Measurements from ENCODE around the gene FAM110A. TPM values are rescaled to one million over a fixed set of nuclear protein-coding genes. Genes with fewer than 3 reads are reported as not detected.

Gene FAM110A
- total and polyA plus RNA-seq, 9 of the 15 experiments (the other 6 are each of a cell fraction or from before 2014, with no cell fraction given), result 0.73 to 15.5 (median 3.6) TPM

- TF ChIP-seq, protein P1, sequence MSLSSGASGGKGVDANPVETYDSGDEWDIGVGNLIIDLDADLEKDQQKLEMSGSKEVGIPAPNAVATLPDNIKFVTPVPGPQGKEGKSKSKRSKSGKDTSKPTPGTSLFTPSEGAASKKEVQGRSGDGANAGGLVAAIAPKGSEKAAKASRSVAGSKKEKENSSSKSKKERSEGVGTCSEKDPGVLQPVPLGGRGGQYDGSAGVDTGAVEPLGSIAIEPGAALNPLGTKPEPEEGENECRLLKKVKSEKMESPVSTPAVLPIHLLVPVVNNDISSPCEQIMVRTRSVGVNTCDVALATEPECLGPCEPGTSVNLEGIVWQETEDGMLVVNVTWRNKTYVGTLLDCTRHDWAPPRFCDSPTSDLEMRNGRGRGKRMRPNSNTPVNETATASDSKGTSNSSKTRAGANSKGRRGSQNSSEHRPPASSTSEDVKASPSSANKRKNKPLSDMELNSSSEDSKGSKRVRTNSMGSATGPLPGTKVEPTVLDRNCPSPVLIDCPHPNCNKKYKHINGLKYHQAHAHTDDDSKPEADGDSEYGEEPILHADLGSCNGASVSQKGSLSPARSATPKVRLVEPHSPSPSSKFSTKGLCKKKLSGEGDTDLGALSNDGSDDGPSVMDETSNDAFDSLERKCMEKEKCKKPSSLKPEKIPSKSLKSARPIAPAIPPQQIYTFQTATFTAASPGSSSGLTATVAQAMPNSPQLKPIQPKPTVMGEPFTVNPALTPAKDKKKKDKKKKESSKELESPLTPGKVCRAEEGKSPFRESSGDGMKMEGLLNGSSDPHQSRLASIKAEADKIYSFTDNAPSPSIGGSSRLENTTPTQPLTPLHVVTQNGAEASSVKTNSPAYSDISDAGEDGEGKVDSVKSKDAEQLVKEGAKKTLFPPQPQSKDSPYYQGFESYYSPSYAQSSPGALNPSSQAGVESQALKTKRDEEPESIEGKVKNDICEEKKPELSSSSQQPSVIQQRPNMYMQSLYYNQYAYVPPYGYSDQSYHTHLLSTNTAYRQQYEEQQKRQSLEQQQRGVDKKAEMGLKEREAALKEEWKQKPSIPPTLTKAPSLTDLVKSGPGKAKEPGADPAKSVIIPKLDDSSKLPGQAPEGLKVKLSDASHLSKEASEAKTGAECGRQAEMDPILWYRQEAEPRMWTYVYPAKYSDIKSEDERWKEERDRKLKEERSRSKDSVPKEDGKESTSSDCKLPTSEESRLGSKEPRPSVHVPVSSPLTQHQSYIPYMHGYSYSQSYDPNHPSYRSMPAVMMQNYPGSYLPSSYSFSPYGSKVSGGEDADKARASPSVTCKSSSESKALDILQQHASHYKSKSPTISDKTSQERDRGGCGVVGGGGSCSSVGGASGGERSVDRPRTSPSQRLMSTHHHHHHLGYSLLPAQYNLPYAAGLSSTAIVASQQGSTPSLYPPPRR (CRISPR knock-in tag; IDR thresholded peaks at IDR 0.05; ENCODE audit: borderline replicate concordance), result no peak
- no peak for TF ChIP-seq HEY1 (CRISPR knock-in tag; IDR thresholded peaks at IDR 0.05; ENCODE audit: borderline replicate concordance)
- TF ChIP-seq PHF21A (IDR thresholded peaks at IDR 0.05; ENCODE audit: borderline replicate concordance, low read depth), result no peak
- no peak for TF ChIP-seq ZNF57 (CRISPR knock-in tag; IDR thresholded peaks at IDR 0.05)
- peak; percentile 43 for TF ChIP-seq FOS (IDR thresholded peaks at IDR 0.05; ENCODE audit: extremely low read depth, insufficient read length)
- TF ChIP-seq, protein P2, sequence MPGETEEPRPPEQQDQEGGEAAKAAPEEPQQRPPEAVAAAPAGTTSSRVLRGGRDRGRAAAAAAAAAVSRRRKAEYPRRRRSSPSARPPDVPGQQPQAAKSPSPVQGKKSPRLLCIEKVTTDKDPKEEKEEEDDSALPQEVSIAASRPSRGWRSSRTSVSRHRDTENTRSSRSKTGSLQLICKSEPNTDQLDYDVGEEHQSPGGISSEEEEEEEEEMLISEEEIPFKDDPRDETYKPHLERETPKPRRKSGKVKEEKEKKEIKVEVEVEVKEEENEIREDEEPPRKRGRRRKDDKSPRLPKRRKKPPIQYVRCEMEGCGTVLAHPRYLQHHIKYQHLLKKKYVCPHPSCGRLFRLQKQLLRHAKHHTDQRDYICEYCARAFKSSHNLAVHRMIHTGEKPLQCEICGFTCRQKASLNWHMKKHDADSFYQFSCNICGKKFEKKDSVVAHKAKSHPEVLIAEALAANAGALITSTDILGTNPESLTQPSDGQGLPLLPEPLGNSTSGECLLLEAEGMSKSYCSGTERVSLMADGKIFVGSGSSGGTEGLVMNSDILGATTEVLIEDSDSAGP (CRISPR knock-in tag; IDR thresholded peaks at IDR 0.05), result no peak
- no peak for TF ChIP-seq CC2D1A (IDR thresholded peaks at IDR 0.05)
- no peak for TF ChIP-seq HDAC2 (IDR thresholded peaks at IDR 0.05)
- TF ChIP-seq, protein P3, sequence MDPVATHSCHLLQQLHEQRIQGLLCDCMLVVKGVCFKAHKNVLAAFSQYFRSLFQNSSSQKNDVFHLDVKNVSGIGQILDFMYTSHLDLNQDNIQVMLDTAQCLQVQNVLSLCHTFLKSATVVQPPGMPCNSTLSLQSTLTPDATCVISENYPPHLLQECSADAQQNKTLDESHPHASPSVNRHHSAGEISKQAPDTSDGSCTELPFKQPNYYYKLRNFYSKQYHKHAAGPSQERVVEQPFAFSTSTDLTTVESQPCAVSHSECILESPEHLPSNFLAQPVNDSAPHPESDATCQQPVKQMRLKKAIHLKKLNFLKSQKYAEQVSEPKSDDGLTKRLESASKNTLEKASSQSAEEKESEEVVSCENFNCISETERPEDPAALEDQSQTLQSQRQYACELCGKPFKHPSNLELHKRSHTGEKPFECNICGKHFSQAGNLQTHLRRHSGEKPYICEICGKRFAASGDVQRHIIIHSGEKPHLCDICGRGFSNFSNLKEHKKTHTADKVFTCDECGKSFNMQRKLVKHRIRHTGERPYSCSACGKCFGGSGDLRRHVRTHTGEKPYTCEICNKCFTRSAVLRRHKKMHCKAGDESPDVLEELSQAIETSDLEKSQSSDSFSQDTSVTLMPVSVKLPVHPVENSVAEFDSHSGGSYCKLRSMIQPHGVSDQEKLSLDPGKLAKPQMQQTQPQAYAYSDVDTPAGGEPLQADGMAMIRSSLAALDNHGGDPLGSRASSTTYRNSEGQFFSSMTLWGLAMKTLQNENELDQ (CRISPR knock-in tag; IDR thresholded peaks at IDR 0.05; ENCODE audit: borderline replicate concordance), result no peak
- TF ChIP-seq TCF3 (CRISPR knock-in tag; IDR thresholded peaks at IDR 0.05), result no peak
- TF ChIP-seq JUN (IDR thresholded peaks at IDR 0.05; ENCODE audit: borderline replicate concordance, low read depth, low read length), result no peak
- no peak; the same call in 1 of the 2 replicates for TF ChIP-seq JUN (CRISPR knock-in tag; IDR thresholded peaks at IDR 0.05; ENCODE audit: borderline replicate concordance)
- TF ChIP-seq SRSF7 (optimal IDR thresholded peaks at IDR 0.05; ENCODE audit: low read depth, low read length), result no peak
- no peak for TF ChIP-seq ZNF143 (CRISPR knock-in tag; IDR thresholded peaks at IDR 0.05)
- TF ChIP-seq, protein P4, sequence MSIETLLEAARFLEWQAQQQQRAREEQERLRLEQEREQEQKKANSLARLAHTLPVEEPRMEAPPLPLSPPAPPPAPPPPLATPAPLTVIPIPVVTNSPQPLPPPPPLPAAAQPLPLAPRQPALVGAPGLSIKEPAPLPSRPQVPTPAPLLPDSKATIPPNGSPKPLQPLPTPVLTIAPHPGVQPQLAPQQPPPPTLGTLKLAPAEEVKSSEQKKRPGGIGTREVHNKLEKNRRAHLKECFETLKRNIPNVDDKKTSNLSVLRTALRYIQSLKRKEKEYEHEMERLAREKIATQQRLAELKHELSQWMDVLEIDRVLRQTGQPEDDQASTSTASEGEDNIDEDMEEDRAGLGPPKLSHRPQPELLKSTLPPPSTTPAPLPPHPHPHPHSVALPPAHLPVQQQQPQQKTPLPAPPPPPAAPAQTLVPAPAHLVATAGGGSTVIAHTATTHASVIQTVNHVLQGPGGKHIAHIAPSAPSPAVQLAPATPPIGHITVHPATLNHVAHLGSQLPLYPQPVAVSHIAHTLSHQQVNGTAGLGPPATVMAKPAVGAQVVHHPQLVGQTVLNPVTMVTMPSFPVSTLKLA (conservative IDR thresholded peaks at IDR 0.05), result peak; percentile 85 to 90
- peak; percentile 99 for TF ChIP-seq ATF7 (IDR thresholded peaks at IDR 0.05)
Measured at GRCh38 chr20:833450-834150, at the start of gene FAM110A (continued).
